Progenitor cell of endocrine pancreas (in vitro differentiated cells): ENCODE measurements around the gene PRRT1B. TPM values are rescaled to one million over a fixed set of nuclear protein-coding genes. Genes with fewer than 3 reads are reported as not detected.

ENCODE experiments used
- DNase-seq: peaks from one replicate; pipeline ENCODE4 v3.0.0; 2021; ENCODE audit warnings: low spot score; ENCODE audit not compliant: unreplicated experiment
- H3K27ac Mint-ChIP-seq: 2 replicates; pipeline ENCODE4 v1.8.0; 2021; ENCODE audit warnings: mild to moderate bottlenecking, moderate library complexity, mixed read lengths
- H3K27me3 Mint-ChIP-seq: 2 replicates; pipeline ENCODE4 v1.8.0; 2021; ENCODE audit warnings: mixed read lengths
- H3K36me3 Mint-ChIP-seq: 2 replicates; pipeline ENCODE4 v1.8.0; 2022; ENCODE audit warnings: mixed read lengths; ENCODE audit not compliant: insufficient read depth
- H3K4me1 Mint-ChIP-seq: 2 replicates; pipeline ENCODE4 v1.8.0; 2021; ENCODE audit warnings: low read depth, mixed read lengths
- H3K4me3 Mint-ChIP-seq: 2 replicates; pipeline ENCODE4 v1.8.0; 2021; ENCODE audit warnings: low read depth, mild to moderate bottlenecking, moderate library complexity, mixed read lengths
- H3K9me3 Mint-ChIP-seq: 2 replicates; pipeline ENCODE4 v1.8.0; 2021; ENCODE audit warnings: low read depth, mixed read lengths
- total RNA-seq: library from RNA; stranded (reverse); gene quantifications from 2 replicates; pipeline ENCODE4 v1.2.1, GENCODE V29; 2021
- TF ChIP-seq, protein P1 (sequence below): fragments of 200-600 bp; sonication (generic); IDR thresholded peaks from one replicate; pipeline ENCODE4 v1.5.0; 2021; ENCODE audit warnings: antibody characterized with exemption, mild to moderate bottlenecking; ENCODE audit not compliant: unreplicated experiment

Gene PRRT1B
- total RNA-seq, 1 donor from 2014 or later = 6.7 TPM

- Mint-ChIP-seq H3K36me3 (peaks cover 22% of the 10 kb centered on the region), H3K4me1 (no peaks in the 10 kb centered on the region), H3K9me3 (no peaks in the 10 kb centered on the region), H3K27ac (peak overlapping the region; percentile 29), H3K27me3 (no peaks in the 10 kb centered on the region), H3K4me3 (no peak overlapping the region)
- TF ChIP-seq, protein P1, sequence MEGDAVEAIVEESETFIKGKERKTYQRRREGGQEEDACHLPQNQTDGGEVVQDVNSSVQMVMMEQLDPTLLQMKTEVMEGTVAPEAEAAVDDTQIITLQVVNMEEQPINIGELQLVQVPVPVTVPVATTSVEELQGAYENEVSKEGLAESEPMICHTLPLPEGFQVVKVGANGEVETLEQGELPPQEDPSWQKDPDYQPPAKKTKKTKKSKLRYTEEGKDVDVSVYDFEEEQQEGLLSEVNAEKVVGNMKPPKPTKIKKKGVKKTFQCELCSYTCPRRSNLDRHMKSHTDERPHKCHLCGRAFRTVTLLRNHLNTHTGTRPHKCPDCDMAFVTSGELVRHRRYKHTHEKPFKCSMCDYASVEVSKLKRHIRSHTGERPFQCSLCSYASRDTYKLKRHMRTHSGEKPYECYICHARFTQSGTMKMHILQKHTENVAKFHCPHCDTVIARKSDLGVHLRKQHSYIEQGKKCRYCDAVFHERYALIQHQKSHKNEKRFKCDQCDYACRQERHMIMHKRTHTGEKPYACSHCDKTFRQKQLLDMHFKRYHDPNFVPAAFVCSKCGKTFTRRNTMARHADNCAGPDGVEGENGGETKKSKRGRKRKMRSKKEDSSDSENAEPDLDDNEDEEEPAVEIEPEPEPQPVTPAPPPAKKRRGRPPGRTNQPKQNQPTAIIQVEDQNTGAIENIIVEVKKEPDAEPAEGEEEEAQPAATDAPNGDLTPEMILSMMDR = no peak
- no peak for DNase-seq
Observed at GRCh38 chr9:131598121-131598520, 52.8 kb downstream of the PRRT1B start.

DNA sequence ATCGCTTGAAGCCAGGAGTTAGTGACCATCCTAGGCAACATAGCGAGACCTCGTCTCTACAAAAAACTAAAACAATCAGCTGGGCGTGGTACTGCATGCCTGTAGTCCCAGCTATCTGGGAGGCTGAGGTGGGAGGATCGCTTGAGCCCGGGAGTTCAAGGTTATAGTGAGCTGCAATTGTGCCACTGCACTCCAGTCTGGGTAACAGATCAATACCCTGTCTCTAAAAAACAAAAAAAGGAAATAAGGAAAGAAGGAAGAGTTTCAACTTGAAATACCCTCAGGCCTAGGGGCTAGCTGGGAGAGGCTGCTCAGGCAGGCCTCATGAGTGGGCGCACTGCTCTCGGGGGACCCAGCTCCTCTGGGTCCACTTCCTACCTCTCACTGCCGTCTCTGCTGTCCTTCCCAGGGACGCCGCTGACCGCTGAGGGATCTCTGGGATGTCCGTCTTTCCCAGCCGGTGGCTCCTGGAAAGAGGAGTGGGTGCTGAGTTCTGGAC lies 56.4 kb downstream of the PRRT1B start:
- H3K27ac Mint-ChIP-seq = no peak overlapping the region
- H3K9me3 Mint-ChIP-seq = no peaks in the 10 kb centered on the region
- TF ChIP-seq, protein P1 = no peak
- no peak overlapping the region for H3K4me3 Mint-ChIP-seq
- DNase-seq = no peak
- H3K4me1 Mint-ChIP-seq = peaks cover 4% of the 10 kb centered on the region
- peaks cover 23% of the 10 kb centered on the region for H3K36me3 Mint-ChIP-seq
- H3K27me3 Mint-ChIP-seq = no peaks in the 10 kb centered on the region

- Mint-ChIP-seq H3K36me3 (peaks cover 23% of the 10 kb centered on the region), H3K27ac (no peak overlapping the region), H3K4me1 (peaks cover 6% of the 10 kb centered on the region), H3K4me3 (no peak overlapping the region), H3K9me3 (no peaks in the 10 kb centered on the region), H3K27me3 (no peaks in the 10 kb centered on the region)
- DNase-seq = no peak
- TF ChIP-seq, protein P1 = no peak
Observed at GRCh38 chr9:131603199-131603598, 57.9 kb downstream of the PRRT1B start.

DNA sequence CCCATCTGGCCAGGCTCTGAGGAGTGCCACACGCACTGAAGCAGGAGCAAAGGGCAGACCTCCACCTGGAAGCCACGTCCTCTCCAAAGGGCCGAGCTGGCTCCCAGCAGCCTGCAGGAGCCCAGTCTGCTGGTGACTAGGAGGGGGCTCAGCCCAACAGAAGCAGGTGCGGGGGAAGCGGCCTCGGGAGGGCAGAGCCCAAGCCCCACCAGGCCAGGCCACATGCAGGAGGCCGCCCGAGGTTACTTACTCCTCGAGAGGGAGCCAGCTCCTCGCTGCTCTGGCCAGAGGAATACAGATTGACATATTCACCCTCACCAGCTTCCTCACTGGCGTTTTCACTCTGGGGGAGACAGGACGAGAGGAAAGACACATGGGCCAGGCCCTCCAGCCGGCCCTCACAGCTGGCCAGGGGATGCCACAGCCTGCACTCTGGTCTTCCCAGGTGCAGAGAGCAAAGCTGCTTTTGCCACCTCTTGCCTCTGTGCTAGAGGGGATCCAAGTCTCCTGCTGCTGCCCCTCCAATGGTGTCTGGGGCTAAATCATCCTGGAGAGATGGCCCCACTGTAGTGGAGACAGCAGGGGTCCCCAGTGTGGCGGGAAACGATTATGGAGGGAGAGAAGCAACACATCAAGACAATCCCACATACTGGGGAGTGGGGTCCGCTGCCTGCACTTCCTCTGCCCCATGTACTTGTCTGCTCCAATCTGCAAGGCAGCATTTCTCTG lies 58.6 kb downstream of the PRRT1B start:
- Mint-ChIP-seq H3K36me3 (peaks cover 21% of the 10 kb centered on the region), H3K27me3 (no peaks in the 10 kb centered on the region), H3K4me1 (peaks cover 10% of the 10 kb centered on the region), H3K4me3 (no peak overlapping the region), H3K27ac (no peak overlapping the region), H3K9me3 (no peaks in the 10 kb centered on the region)
- TF ChIP-seq, protein P1 = no peak
- no peak for DNase-seq

DNA sequence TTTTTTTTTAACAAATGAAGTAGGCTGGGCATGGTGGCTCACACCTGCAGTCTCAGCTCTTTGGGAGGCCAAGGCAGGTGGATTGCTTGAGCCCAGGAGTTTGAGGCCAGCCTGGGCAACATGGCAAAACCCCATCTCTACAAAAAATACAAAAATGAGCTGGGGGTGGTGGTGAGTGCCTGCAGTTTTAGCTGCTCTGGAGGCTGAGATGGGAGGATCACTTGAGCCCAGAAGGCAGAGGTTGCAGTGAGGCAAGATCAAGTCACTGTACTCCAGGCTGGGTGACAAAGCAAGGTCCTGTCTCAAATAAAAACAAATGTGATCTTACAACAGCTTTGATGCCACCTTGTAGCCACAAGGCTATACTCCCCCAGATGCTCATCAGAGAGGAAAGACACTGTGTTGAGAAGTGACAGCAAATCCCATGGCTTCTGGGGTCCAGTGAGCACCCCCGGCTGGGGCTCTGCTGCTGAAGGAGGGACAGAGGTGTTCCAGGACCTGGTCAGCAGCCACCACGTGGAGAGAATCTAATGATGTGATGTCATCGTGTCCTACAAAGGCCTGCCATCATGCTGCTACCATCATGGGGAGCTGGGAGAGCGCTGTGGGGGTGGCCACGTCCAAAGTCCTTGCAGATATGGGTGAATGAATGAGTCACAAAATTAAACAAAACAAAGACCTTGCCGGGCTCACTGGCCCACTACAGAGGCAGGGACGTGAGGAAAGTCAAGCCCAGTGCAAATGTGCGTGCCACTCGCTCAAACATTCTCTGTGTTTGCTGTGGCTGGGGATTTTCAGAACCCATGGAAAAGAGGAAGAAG lies 60.7 kb downstream of the PRRT1B start:
- Mint-ChIP-seq H3K27me3 (no peaks in the 10 kb centered on the region), H3K4me3 (no peak overlapping the region), H3K9me3 (no peaks in the 10 kb centered on the region), H3K27ac (no peak overlapping the region), H3K36me3 (peaks cover 19% of the 10 kb centered on the region), H3K4me1 (peaks cover 10% of the 10 kb centered on the region)
- TF ChIP-seq, protein P1 = no peak
- no peak for DNase-seq
